HL-60 (cell line): ENCODE results near the gene FTO.
A peak's percentile ranks its signal among the peaks of the same experiment; 100 is the strongest.

ENCODE experiments used
- DNase-seq, 2 experiments: peaks; one replicate each; pipeline ENCODE4 v3.0.0-alpha.2; 2010 to 2020; ENCODE audit warnings: low read depth in 1 of 2, low spot score in 1 of 2
- H3K27ac ChIP-seq: fragments of 250-450 bp; sonication (Bioruptor Pico); replicated peaks from 2 replicates; pipeline ENCODE4 v1.5.1; 2020; ENCODE audit warnings: mild to moderate bottlenecking, moderate library complexity
- H3K27me3 ChIP-seq: fragments of 250-450 bp; sonication (Bioruptor Pico); 2 replicates; pipeline ENCODE4 v1.5.1; 2021; ENCODE audit warnings: mild to moderate bottlenecking, moderate library complexity; ENCODE audit not compliant: insufficient read depth, poor library complexity, severe bottlenecking
- H3K4me3 ChIP-seq: replicated peaks from 2 replicates; pipeline ENCODE4 v1.5.1; 2011; ENCODE audit warnings: mild to moderate bottlenecking, control low read depth, low read length; ENCODE audit not compliant: insufficient read depth
- GABPA ChIP-seq: IDR thresholded peaks from 2 replicates; pipeline ENCODE4 v1.6.1; 2012; ENCODE audit warnings: low read depth
- POLR2AphosphoS5 ChIP-seq: IDR thresholded peaks from 2 replicates; pipeline ENCODE4 v1.6.1; 2012; ENCODE audit warnings: low read depth
- SPI1 ChIP-seq: IDR thresholded peaks from 2 replicates; pipeline ENCODE4 v1.6.1; 2012; ENCODE audit warnings: low read depth, mild to moderate bottlenecking, borderline replicate concordance
- TF ChIP-seq, protein P1 (sequence below): IDR thresholded peaks from 2 replicates; pipeline ENCODE4 v1.6.1; 2012; ENCODE audit warnings: low read depth; ENCODE audit not compliant: insufficient replicate concordance
- TF ChIP-seq, protein P2 (sequence below): IDR thresholded peaks from one replicate; pipeline ENCODE4 v1.5.1; 2011; ENCODE audit warnings: low read length, control low read depth, inconsistent platforms; ENCODE audit not compliant: insufficient read depth

FTO gene

DNA sequence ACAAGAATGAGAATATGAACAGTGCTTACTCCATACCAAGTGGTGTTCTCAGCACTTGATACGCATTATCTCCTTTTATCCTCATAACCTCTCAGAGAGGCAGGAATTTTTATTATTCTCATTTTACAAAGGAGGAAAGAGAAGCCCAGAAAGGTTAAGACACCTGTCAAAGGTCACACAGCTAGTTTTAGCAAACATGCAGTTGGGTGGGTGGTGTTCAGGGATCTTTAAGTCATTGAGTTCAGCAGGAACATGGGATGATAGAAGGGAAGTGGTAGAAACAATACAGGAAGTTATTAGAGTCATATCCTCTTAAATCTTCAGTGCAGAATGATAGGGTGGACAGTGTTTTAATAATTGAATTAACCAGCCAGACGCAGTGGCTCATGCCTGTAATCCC, 487.2 kb downstream of the FTO start:
- TF ChIP-seq, protein P1, sequence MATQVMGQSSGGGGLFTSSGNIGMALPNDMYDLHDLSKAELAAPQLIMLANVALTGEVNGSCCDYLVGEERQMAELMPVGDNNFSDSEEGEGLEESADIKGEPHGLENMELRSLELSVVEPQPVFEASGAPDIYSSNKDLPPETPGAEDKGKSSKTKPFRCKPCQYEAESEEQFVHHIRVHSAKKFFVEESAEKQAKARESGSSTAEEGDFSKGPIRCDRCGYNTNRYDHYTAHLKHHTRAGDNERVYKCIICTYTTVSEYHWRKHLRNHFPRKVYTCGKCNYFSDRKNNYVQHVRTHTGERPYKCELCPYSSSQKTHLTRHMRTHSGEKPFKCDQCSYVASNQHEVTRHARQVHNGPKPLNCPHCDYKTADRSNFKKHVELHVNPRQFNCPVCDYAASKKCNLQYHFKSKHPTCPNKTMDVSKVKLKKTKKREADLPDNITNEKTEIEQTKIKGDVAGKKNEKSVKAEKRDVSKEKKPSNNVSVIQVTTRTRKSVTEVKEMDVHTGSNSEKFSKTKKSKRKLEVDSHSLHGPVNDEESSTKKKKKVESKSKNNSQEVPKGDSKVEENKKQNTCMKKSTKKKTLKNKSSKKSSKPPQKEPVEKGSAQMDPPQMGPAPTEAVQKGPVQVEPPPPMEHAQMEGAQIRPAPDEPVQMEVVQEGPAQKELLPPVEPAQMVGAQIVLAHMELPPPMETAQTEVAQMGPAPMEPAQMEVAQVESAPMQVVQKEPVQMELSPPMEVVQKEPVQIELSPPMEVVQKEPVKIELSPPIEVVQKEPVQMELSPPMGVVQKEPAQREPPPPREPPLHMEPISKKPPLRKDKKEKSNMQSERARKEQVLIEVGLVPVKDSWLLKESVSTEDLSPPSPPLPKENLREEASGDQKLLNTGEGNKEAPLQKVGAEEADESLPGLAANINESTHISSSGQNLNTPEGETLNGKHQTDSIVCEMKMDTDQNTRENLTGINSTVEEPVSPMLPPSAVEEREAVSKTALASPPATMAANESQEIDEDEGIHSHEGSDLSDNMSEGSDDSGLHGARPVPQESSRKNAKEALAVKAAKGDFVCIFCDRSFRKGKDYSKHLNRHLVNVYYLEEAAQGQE = no peak
- no peak overlapping the region for H3K27ac ChIP-seq
- no peaks in the 10 kb centered on the region for H3K27me3 ChIP-seq
- no peak overlapping the region for H3K4me3 ChIP-seq
- no peak for DNase-seq

DNA sequence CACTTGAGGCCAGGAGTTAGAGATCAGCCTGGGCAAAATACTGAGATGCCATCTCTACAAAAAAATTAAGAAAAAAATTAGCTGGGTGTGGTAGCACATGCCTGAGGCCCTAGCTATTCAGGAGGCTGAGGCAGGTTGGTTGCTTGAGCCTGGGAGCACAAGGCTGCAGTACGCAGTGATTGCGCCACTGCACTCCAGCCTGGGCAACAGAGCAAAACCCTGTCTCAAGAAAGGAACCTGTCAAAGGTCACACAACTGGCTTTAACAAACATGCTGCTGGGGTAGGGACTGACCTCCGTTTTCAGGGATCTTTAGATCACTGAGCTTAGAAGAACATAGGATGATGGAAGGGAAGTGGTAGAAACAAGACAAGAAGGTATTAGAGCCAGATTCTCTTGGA, 487.6 kb downstream of the FTO start:
- Histone ChIP-seq H3K27ac (no peak overlapping the region), H3K4me3 (no peak overlapping the region), H3K27me3 (no peaks in the 10 kb centered on the region)
- DNase-seq = no peak
- TF ChIP-seq GABPA (no peak), SPI1 (no peak)

DNA sequence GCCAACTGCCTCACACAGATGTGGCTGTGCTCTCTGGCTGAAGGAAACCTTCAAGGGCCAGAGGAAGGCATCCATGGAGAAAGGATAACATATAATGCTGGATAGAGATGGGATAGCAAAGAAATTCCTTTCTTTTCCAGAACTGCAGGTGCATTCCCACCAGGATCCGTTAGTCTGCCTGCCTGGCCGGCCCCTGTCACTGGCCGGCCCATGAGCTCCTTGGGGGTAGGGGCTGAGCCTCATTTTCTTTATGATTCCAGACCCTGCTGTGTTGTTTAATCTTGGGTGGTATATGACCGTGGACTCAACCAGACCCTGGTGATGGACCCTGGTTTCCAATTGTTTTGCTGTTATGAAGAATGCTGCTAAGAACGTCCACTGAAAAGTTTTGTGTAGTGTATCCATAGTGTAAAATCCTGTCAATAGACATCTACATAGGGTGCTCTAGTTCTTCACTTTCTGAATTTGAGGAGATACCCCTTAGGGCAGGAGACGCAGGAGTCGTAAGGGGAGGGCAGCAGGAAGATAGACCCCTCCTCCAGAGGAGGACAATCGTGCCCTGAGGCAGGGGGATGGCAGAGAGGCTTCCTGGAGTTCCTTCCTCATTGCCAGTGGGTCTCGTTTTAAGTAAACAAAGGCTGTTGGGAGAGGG, 489.2 kb downstream of the FTO start:
- no peaks in the 10 kb centered on the region for H3K27me3 ChIP-seq
- DNase-seq = no peak
- H3K4me3 ChIP-seq = no peak overlapping the region
- H3K27ac ChIP-seq = no peak overlapping the region
- TF ChIP-seq, protein P2, sequence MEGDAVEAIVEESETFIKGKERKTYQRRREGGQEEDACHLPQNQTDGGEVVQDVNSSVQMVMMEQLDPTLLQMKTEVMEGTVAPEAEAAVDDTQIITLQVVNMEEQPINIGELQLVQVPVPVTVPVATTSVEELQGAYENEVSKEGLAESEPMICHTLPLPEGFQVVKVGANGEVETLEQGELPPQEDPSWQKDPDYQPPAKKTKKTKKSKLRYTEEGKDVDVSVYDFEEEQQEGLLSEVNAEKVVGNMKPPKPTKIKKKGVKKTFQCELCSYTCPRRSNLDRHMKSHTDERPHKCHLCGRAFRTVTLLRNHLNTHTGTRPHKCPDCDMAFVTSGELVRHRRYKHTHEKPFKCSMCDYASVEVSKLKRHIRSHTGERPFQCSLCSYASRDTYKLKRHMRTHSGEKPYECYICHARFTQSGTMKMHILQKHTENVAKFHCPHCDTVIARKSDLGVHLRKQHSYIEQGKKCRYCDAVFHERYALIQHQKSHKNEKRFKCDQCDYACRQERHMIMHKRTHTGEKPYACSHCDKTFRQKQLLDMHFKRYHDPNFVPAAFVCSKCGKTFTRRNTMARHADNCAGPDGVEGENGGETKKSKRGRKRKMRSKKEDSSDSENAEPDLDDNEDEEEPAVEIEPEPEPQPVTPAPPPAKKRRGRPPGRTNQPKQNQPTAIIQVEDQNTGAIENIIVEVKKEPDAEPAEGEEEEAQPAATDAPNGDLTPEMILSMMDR = no peak
- TF ChIP-seq SPI1 (no peak), POLR2AphosphoS5 (no peak), GABPA (no peak)
- TF ChIP-seq, protein P1 = no peak

DNA sequence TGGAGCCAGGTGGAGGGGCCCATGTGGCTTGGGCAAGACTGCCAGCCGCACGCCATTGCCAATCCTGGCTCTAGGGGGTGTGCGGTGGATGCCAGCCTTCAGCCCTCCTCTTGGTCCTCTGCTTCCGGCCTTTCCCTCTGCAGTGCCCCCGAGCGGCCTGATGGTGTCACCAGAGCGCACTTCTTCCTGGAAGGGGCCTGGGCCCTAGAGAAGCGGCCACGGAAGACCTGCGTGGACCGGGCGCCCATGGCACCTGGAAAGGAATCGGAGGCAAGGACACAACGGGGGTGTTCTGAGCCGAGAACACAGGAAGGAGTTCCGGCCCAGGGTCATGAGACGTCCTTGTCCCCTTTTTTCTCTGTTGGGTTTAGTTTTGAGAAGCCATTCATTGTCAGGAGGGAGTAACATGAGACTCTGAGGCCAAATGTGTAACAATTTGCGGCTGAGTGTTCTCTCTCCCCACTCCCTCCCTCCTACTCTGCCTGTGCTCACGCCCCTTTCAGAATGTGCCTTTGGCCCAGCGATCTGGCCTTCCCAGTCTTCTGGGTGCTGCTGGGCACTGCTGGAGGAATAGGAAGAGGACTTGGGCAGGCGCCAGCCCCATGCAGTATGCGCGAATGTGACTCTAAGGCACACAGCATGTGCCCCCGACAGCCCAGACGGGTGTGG, 489.8 kb downstream of the FTO start:
- DNase-seq = peak; percentile 28 to 52
- H3K27ac ChIP-seq = no peak overlapping the region
- H3K4me3 ChIP-seq = no peak overlapping the region
- H3K27me3 ChIP-seq = no peaks in the 10 kb centered on the region
- TF ChIP-seq, protein P2 = peak; percentile 19
- TF ChIP-seq GABPA = no peak

DNA sequence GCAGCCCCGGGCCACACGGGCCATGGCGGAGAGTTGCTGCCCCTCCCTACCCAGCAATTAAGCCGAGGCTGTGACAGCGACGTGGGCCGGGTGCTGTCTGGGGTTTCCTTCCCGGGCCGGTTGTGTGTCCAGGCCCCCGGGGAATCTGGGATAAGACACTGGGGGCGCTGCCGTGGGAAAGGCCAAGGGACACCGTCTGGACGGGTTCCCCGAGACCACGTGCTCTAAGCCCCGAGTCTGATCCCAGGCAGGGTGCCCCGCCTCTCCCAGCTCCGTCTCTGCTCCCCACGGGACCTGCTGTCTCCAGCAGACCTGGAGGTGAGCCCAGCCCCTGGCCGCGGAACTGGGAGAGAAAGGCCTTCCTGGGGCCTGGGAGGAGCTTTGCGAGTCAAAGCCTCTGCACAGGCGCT, 490.4 kb downstream of the FTO start:
- DNase-seq = no peak
- TF ChIP-seq GABPA (no peak), POLR2AphosphoS5 (no peak), SPI1 (no peak)
- TF ChIP-seq, protein P2 = no peak
- TF ChIP-seq, protein P1 = no peak
- Histone ChIP-seq H3K27me3 (no peaks in the 10 kb centered on the region), H3K27ac (no peak overlapping the region), H3K4me3 (no peak overlapping the region)
